AG04450 (cell line): Measurements from ENCODE around the gene CCDC68. TPM values are rescaled to one million over a fixed set of nuclear protein-coding genes. Genes with fewer than 3 reads are reported as not detected.

Experiments
- CTCF ChIA-PET: fragments of 300-600, 350-600 bp; formaldehyde crosslinking; extraction: SDS; loops from one replicate; lab custom pipeline; 2022; ENCODE audit warnings: antibody characterized with exemption, inconsistent platforms; lab: Charles Lee
- POLR2A ChIA-PET: fragments of 350-600 bp; formaldehyde crosslinking; extraction: SDS; loops from one replicate; lab custom pipeline; 2021; ENCODE audit warnings: antibody characterized with exemption, inconsistent platforms; lab: Yijun Ruan, JAX
- DNase-seq: peaks from one replicate; pipeline ENCODE4 v3.0.0-alpha.2; 2011; ENCODE audit warnings: low read depth, low spot score
- H3K27ac ChIP-seq: one replicate; pipeline ENCODE4 v1.5.1; 2012; ENCODE audit warnings: low read depth, low read length, control low read depth
- H3K27me3 ChIP-seq: one replicate; pipeline ENCODE4 v1.6.0; 2012; ENCODE audit warnings: low read length; ENCODE audit not compliant: control insufficient read depth, insufficient read depth
- H3K4me3 ChIP-seq: 2 replicates; pipeline ENCODE4 v1.5.1; 2011; ENCODE audit warnings: mild to moderate bottlenecking, low read depth, low read length, control low read depth
- H3K9me3 ChIP-seq: 2 replicates; pipeline ENCODE4 v1.5.1; 2012; ENCODE audit warnings: low read length; ENCODE audit not compliant: control insufficient read depth, insufficient read depth
- polyA plus RNA-seq: library from polyadenylated mRNA; depleted of rRNA; stranded (reverse); fragments of >200 nt; gene quantifications from 2 replicates; pipeline ENCODE4 v1.2.3, GENCODE V29; 2011
- TF ChIP-seq, protein P1 (sequence below): IDR thresholded peaks from 2 replicates; pipeline ENCODE4 v1.5.1; 2011; ENCODE audit warnings: low read depth, low read length, control low read depth, inconsistent platforms

The CCDC68 gene
- polyA plus RNA-seq, 1 experiment, result 9.5 TPM

DNA sequence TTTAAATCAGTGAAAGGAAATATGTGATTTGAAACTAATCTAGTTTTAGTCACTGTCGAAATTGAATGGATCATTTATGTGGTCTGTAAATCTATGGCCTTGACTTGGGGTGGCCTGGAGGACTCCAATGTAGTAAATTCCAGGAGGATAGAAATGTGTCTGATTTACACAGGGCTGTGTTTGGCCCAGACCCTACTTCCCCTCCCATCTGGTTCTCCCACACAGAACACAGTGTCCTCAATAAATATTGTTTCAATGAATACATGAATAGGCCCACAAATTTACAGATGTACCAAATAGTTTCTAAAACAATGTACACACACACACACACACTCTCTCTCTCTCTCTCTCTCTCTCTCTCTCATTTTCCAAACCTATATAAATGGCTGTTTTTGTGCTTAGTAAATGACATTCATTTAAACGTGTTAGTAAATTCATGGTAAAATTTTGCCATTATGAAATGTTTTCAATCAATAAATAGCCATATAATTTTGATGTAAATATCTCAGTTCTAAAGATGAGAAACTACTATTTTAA is 1.9 kb downstream of the CCDC68 start:
- no peak overlapping the region for H3K4me3 ChIP-seq
- ChIA-PET POLR2A (no interaction called here), CTCF (interaction anchor here (1.1 kb wide), 1 partner anchor 277 kb away, joined by 4 read pairs; no protein-coding TSS in a partner anchor)
- H3K27ac ChIP-seq, result no peak overlapping the region
- no peaks in the 10 kb centered on the region for H3K27me3 ChIP-seq
- H3K9me3 ChIP-seq, result no peaks in the 10 kb centered on the region
- DNase-seq, result no peak
- TF ChIP-seq, protein P1, sequence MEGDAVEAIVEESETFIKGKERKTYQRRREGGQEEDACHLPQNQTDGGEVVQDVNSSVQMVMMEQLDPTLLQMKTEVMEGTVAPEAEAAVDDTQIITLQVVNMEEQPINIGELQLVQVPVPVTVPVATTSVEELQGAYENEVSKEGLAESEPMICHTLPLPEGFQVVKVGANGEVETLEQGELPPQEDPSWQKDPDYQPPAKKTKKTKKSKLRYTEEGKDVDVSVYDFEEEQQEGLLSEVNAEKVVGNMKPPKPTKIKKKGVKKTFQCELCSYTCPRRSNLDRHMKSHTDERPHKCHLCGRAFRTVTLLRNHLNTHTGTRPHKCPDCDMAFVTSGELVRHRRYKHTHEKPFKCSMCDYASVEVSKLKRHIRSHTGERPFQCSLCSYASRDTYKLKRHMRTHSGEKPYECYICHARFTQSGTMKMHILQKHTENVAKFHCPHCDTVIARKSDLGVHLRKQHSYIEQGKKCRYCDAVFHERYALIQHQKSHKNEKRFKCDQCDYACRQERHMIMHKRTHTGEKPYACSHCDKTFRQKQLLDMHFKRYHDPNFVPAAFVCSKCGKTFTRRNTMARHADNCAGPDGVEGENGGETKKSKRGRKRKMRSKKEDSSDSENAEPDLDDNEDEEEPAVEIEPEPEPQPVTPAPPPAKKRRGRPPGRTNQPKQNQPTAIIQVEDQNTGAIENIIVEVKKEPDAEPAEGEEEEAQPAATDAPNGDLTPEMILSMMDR, result no peak

DNA sequence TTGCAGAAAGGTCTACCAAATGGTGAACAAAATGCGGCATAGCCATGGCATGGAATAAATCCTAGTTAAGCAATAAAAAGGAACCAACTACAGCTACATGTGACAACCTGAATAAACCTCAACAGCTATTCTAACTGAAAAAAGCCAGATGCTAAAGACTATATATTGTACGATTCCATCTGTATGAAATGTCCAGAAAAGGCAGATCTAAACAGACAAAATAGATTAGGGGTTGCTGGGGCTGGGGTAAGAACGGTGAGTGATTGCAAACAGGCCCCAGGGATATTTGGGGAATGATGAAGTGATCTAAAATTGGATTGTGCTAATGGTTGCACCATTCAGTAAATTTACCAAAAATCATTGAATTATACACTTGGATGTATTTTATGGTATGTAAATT is 2.8 kb downstream of the CCDC68 start:
- Histone ChIP-seq H3K27ac (no peak overlapping the region), H3K4me3 (no peak overlapping the region), H3K27me3 (no peaks in the 10 kb centered on the region), H3K9me3 (no peaks in the 10 kb centered on the region)
- POLR2A ChIA-PET, result no interaction called here
- DNase-seq, result no peak
- CTCF ChIA-PET, result interaction anchor here (1.7 kb wide), 1 partner anchor 276 kb away, joined by 3 read pairs; no protein-coding TSS in a partner anchor
- TF ChIP-seq, protein P1, result no peak

DNA sequence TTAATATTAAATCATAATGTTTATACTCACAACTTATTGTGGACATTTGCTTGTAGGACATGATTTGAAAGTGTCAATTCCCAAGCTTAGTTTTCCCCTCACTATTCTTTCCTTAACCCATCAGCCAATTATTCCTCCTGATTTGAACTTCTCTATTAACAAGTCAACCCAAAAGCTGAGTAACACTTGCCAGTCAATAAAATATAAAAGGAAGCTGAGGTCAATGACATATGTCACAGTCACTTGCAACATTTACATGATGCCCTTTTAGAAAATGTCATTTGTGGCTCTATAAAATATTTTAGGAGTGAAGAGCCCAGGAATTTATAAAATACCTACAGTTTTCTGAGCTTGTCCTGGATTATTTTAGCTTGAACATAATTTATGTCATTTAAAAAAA is 7.2 kb downstream of the CCDC68 start:
- ChIA-PET POLR2A (no interaction called here), CTCF (interaction anchor here (0.6 to 1.4 kb wide), 4 partner anchors 11 to 38 kb away, joined by 3 read pairs; no protein-coding TSS in a partner anchor)
- TF ChIP-seq, protein P1, result no peak
- Histone ChIP-seq H3K27ac (no peak overlapping the region), H3K27me3 (no peaks in the 10 kb centered on the region), H3K4me3 (no peak overlapping the region), H3K9me3 (no peaks in the 10 kb centered on the region)
- no peak for DNase-seq

DNA sequence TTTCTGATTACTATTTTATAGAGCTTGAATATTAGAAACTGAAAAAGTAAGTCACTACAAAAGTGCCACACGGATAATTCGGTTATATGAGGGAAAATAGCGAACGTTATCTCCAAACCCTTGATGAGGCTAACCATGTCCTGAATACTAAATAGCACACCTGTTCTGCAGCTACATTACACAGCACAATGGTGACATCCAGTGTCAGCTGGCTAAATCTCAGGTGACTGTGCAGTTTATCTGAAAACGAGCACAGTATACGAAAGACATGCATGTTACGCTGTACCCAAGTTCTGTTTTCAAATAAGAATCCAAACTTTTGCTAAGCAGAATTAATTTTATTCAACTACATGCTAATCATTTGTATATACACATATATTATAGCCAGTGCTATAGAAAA is 9.0 kb downstream of the CCDC68 start:
- ChIA-PET POLR2A (no interaction called here), CTCF (interaction anchor here (1.1 to 1.4 kb wide), 2 partner anchors 33 to 260 kb away, joined by 3 to 5 read pairs; no protein-coding TSS in a partner anchor)
- TF ChIP-seq, protein P1, result no peak
- Histone ChIP-seq H3K9me3 (no peaks in the 10 kb centered on the region), H3K4me3 (no peak overlapping the region), H3K27ac (no peak overlapping the region), H3K27me3 (no peaks in the 10 kb centered on the region)
- no peak for DNase-seq

DNA sequence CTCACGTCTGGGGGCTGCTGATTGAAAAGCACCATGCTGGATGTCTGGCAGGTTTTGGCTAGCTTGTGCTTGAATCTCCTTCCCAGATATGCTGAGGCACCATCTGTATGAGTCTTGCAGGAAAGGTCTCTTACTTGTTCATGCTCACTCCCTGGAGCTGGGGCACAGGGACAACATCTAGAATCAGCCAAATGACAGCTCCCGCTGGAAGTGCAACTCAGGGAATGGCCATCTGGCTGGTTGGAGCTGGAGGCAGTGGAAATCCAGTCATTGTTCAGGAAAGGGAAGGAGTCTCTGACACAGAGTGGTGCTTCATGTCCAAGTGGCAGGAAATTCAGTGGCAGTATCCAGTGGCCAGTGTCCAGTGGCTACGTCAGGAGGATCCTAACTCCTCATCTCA is 9.7 kb downstream of the CCDC68 start:
- POLR2A ChIA-PET, result no interaction called here
- no peak overlapping the region for H3K27ac ChIP-seq
- CTCF ChIA-PET, result interaction anchor here (1.1 to 1.4 kb wide), 2 partner anchors 34 to 259 kb away, joined by 3 to 5 read pairs; no protein-coding TSS in a partner anchor
- TF ChIP-seq, protein P1, result no peak
- no peaks in the 10 kb centered on the region for H3K27me3 ChIP-seq
- H3K4me3 ChIP-seq, result no peak overlapping the region
- no peak for DNase-seq
- H3K9me3 ChIP-seq, result no peaks in the 10 kb centered on the region
